Measurements from ENCODE around the gene CALN1.

CALN1 gene

DNA sequence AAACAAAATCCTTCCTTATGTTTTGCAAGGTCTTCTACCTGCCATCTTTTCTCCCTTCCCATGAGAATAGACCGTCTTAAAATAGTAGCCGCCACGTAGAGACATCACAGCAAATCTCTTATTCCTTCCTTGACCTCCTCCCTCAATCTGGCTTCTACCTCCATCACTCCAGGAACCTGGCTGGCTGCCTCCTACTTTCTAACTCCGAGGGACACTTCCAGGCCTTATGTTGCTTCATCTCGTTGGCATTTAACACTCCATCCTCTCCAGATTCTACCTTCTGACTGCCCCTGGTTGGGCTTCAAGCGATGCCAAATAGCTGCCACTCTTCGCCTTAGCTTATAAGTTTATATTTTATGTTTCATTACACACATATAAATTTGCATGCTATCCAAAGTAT lies 26.4 kb upstream of the CALN1 start (continued):
- TF ChIP-seq ZFP41 (tag by site-specific recombination; IDR thresholded peaks at IDR 0.05; ENCODE audit: borderline replicate concordance): no peak
- TF ChIP-seq BCL11A (tag by site-specific recombination; IDR thresholded peaks at IDR 0.05; ENCODE audit: low read depth): no peak
- no peak for TF ChIP-seq ZNF350 (tag by site-specific recombination; IDR thresholded peaks at IDR 0.05)
- TF ChIP-seq ZNF2 (tag by site-specific recombination; IDR thresholded peaks at IDR 0.05): no peak
- no peak for TF ChIP-seq ZSCAN23 (tag by site-specific recombination; IDR thresholded peaks at IDR 0.05)
- TF ChIP-seq ZFP3 (tag by site-specific recombination; IDR thresholded peaks at IDR 0.05; ENCODE audit: low read depth): no peak

GRCh38 chr7:72437610-72438009 lies 25.5 kb upstream of the CALN1 start:
- Histone ChIP-seq H3K4me1 (ENCODE audit: control insufficient read depth, insufficient read depth, low read length) (no peaks in the 10 kb centered on the region), H3K27ac (ENCODE audit: extremely low read depth, low read depth, low read length) (no peak overlapping the region), H3K4me3 (ENCODE audit: low read depth, low read length) (no peak overlapping the region), H3K9me3 (ENCODE audit: control insufficient read depth, insufficient read depth, low read depth, low read length) (no peaks in the 10 kb centered on the region), H3K36me3 (ENCODE audit: control insufficient read depth in 2 of 2, insufficient read depth in 1 of 2, low read length in 2 of 2) (no peaks in the 10 kb centered on the region)
- ChIA-PET POLR2A (no interaction called here), CTCF (no interaction called here)
- TF ChIP-seq ZNF146 (tag by site-specific recombination; IDR thresholded peaks at IDR 0.05) (no peak), ZNF366 (tag by site-specific recombination; conservative IDR thresholded peaks at IDR 0.05) (peak; percentile 78), MEIS1 (CRISPR knock-in tag; IDR thresholded peaks at IDR 0.05; ENCODE audit: borderline replicate concordance) (no peak)

DNA sequence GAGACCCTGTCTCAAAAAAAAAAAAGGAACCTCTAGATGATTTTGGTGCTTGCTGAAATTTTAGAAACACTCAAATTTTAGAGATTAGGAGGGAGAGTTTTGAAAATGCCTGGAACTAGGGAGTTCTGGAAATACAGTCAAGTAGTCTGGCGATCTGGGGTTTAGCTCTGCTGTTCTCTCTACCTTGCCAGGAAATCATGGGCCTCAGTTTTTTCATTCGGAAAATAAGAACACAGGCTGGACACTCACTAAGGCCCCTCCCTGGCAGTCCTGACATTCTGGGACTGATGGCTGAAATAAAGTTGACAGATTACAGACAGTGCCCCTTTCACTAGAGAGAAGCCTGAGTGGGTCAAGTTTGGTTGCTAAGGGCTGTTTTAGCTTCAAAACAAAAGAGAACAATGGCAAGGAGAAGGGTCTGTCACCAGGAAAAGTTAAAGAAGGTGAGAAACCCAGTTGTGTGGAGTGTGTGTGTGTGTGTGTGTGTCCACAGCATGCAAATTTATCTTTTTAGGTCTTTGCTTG lies 25.0 kb upstream of the CALN1 start:
- Histone ChIP-seq H3K4me3 (ENCODE audit: low read depth, low read length) (no peak overlapping the region), H3K36me3 (ENCODE audit: control insufficient read depth in 2 of 2, insufficient read depth in 1 of 2, low read length in 2 of 2) (no peaks in the 10 kb centered on the region), H3K27ac (ENCODE audit: extremely low read depth, low read depth, low read length) (no peak overlapping the region), H3K4me1 (ENCODE audit: control insufficient read depth, insufficient read depth, low read length) (no peaks in the 10 kb centered on the region), H3K9me3 (ENCODE audit: control insufficient read depth, insufficient read depth, low read depth, low read length) (no peaks in the 10 kb centered on the region)
- no peak for TF ChIP-seq ZNF394 (tag by site-specific recombination; IDR thresholded peaks at IDR 0.05; ENCODE audit: borderline replicate concordance)
- TF ChIP-seq ZNF626 (tag by site-specific recombination; IDR thresholded peaks at IDR 0.05): no peak
- TF ChIP-seq, protein P1, sequence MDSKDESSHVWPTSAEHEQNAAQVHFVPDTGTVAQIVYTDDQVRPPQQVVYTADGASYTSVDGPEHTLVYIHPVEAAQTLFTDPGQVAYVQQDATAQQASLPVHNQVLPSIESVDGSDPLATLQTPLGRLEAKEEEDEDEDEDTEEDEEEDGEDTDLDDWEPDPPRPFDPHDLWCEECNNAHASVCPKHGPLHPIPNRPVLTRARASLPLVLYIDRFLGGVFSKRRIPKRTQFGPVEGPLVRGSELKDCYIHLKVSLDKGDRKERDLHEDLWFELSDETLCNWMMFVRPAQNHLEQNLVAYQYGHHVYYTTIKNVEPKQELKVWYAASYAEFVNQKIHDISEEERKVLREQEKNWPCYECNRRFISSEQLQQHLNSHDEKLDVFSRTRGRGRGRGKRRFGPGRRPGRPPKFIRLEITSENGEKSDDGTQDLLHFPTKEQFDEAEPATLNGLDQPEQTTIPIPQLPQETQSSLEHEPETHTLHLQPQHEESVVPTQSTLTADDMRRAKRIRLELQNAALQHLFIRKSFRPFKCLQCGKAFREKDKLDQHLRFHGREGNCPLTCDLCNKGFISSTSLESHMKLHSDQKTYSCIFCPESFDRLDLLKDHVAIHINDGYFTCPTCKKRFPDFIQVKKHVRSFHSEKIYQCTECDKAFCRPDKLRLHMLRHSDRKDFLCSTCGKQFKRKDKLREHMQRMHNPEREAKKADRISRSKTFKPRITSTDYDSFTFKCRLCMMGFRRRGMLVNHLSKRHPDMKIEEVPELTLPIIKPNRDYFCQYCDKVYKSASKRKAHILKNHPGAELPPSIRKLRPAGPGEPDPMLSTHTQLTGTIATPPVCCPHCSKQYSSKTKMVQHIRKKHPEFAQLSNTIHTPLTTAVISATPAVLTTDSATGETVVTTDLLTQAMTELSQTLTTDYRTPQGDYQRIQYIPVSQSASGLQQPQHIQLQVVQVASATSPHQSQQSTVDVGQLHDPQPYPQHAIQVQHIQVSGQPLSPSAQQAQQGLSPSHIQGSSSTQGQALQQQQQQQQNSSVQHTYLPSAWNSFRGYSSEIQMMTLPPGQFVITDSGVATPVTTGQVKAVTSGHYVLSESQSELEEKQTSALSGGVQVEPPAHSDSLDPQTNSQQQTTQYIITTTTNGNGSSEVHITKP (tag by site-specific recombination; IDR thresholded peaks at IDR 0.05): no peak
- no peak for TF ChIP-seq ZNF571 (tag by site-specific recombination; IDR thresholded peaks at IDR 0.05)
- no peak for TF ChIP-seq ZNF148 (tag by site-specific recombination; IDR thresholded peaks at IDR 0.05; ENCODE audit: borderline replicate concordance)
- TF ChIP-seq HOXD13 (CRISPR knock-in tag; IDR thresholded peaks at IDR 0.05; ENCODE audit: borderline replicate concordance): no peak
- TF ChIP-seq, protein P2, sequence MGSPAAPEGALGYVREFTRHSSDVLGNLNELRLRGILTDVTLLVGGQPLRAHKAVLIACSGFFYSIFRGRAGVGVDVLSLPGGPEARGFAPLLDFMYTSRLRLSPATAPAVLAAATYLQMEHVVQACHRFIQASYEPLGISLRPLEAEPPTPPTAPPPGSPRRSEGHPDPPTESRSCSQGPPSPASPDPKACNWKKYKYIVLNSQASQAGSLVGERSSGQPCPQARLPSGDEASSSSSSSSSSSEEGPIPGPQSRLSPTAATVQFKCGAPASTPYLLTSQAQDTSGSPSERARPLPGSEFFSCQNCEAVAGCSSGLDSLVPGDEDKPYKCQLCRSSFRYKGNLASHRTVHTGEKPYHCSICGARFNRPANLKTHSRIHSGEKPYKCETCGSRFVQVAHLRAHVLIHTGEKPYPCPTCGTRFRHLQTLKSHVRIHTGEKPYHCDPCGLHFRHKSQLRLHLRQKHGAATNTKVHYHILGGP (tag by site-specific recombination; IDR thresholded peaks at IDR 0.05): no peak
- no peak for TF ChIP-seq ZNF292 (tag by site-specific recombination; IDR thresholded peaks at IDR 0.05; ENCODE audit: borderline replicate concordance, low read depth)
- no peak for TF ChIP-seq ZNF701 (tag by site-specific recombination; IDR thresholded peaks at IDR 0.05)
- no peak for TF ChIP-seq ZFP41 (tag by site-specific recombination; IDR thresholded peaks at IDR 0.05; ENCODE audit: borderline replicate concordance)
- no peak for TF ChIP-seq SETDB1 (IDR thresholded peaks at IDR 0.05; ENCODE audit: insufficient read length, low read length)
- TF ChIP-seq, protein P3, sequence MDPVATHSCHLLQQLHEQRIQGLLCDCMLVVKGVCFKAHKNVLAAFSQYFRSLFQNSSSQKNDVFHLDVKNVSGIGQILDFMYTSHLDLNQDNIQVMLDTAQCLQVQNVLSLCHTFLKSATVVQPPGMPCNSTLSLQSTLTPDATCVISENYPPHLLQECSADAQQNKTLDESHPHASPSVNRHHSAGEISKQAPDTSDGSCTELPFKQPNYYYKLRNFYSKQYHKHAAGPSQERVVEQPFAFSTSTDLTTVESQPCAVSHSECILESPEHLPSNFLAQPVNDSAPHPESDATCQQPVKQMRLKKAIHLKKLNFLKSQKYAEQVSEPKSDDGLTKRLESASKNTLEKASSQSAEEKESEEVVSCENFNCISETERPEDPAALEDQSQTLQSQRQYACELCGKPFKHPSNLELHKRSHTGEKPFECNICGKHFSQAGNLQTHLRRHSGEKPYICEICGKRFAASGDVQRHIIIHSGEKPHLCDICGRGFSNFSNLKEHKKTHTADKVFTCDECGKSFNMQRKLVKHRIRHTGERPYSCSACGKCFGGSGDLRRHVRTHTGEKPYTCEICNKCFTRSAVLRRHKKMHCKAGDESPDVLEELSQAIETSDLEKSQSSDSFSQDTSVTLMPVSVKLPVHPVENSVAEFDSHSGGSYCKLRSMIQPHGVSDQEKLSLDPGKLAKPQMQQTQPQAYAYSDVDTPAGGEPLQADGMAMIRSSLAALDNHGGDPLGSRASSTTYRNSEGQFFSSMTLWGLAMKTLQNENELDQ (tag by site-specific recombination; IDR thresholded peaks at IDR 0.05; ENCODE audit: low read depth): no peak
- POLR2A ChIA-PET: no interaction called here
- CTCF ChIA-PET: no interaction called here
